ENCODE measurements around the gene BRCA1.
"Not testable (repeated sequence)": the region's sequence is repeated elsewhere in the genome, so short reads cannot be mapped to it uniquely, and the experiment has no call there.

BRCA1 gene

GRCh38 chr17:43125133-43125966, at the start of gene BRCA1:
TSS of gene BRCA1 (minus strand) at chr17:43125364. CDS start at chr17:43124096, 1,268 bp downstream.
- peak; percentile 37 to 95 (median 83) for DNase-seq

GRCh38 chr17:43171586-43172487, 46.7 kb upstream of the BRCA1 start:
- peak in 2 of 58 donors; percentile 13 to 47 for DNase-seq

GRCh38 chr17:43170766-43171585, 45.8 kb upstream of the BRCA1 start, which contains the start of gene NBR1:
TSS of gene NBR1 (plus strand) at chr17:43171214. CDS start at chr17:43175800, 4,586 bp downstream.
- DNase-seq: peak; percentile 81 to 99 (median 95)

GRCh38 chr17:43170140-43170765, 45.1 kb upstream of the BRCA1 start:
- DNase-seq: peak; percentile 23 to 95 (median 84)

- peak in 13 of 58 donors; percentile 5 to 58 (median 32) for DNase-seq
These were observed 44.5 kb upstream of the BRCA1 start for GRCh38 chr17:43169561-43170139.

GRCh38 chr17:43165971-43166370, 40.8 kb upstream of the BRCA1 start:
- not testable (repeated sequence) for DNase-seq

GRCh38 chr17:43159957-43160356, 34.8 kb upstream of the BRCA1 start:
- DNase-seq: not testable (repeated sequence)

GRCh38 chr17:43159232-43159631, 34.1 kb upstream of the BRCA1 start:
- not testable (repeated sequence) for DNase-seq

- no peak for DNase-seq
These were observed 30.5 kb upstream of the BRCA1 start for GRCh38 chr17:43155666-43156065.

- DNase-seq: not testable (repeated sequence)
These were observed 28.2 kb upstream of the BRCA1 start for GRCh38 chr17:43153197-43153835.

GRCh38 chr17:43151880-43152456, 26.8 kb upstream of the BRCA1 start:
- no peak for DNase-seq

- no peak for DNase-seq
These were observed 21.5 kb upstream of the BRCA1 start for GRCh38 chr17:43146649-43147048.

GRCh38 chr17:43143201-43143600, 18.0 kb upstream of the BRCA1 start:
- no peak for DNase-seq

- DNase-seq: no peak
These were observed 17.0 kb upstream of the BRCA1 start for GRCh38 chr17:43142153-43142552.

- DNase-seq: no peak
These were observed 15.5 kb upstream of the BRCA1 start for GRCh38 chr17:43140396-43141332.

GRCh38 chr17:43138531-43138930, 13.4 kb upstream of the BRCA1 start:
- DNase-seq: not testable (repeated sequence)

GRCh38 chr17:43136574-43136973, 11.4 kb upstream of the BRCA1 start:
- DNase-seq: not testable (repeated sequence)

GRCh38 chr17:43135454-43135819, 10.3 kb upstream of the BRCA1 start:
- DNase-seq: no peak

All from anterior cingulate cortex (tissue), 58 donors.